GM21619 (cell line): ENCODE measurements around the gene H2BK1.

ENCODE experiments used
- ATAC-seq: cut with Tn5 transposase; IDR thresholded peaks from one replicate; pipeline ENCODE4 v1.9.1; 2021; ENCODE audit not compliant: unreplicated experiment

Gene H2BK1

GRCh38 chr7:151232917-151233701, 22.8 kb upstream of the H2BK1 start:
- peak; percentile 34 for ATAC-seq

DNA sequence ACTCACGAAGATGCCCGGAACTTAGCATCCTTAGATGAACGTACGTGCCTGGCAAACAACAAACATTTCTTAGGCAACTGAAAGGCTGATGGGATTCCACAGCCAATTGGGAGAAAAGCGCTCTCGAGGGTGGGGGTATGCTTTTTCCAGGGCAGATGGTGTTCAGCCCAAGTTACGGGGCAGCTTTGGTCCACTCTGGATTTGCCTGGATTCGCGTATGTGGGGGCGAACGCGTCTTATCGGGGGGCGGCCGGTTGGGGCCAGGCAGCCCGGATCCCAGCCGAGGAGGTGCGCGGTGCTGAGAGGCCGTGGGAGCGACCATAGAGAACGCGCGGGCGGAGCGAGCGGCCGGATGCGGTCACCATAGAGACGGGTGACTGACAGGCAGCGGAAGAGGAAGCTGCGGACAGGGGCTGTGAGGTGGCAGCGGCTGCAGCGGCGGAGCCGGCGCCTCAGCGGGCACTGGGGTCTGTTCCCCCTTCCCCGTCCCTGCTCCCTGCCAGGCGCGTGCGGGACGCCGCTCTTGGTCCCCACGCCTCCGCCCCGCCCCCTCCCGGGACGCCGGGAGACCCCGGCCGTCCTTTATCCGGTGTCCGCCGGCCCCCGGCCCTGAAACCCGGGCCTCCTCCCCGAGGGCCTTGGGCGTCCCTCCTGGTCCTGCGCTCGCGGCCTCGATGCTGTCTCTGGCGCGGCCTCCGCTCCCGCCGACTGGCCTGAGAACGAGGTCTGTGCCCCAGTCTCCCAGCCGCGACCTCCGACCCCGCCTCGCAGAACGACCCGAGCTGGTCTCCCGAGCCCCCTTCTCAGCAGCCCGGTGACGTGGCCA, 22.0 kb upstream of the H2BK1 start, which contains the start of gene CHPF2:
Gene CHPF2 (plus strand): TSS at position 393 of the 826 bp plus-strand sequence. CDS start 1,529 bp downstream, outside the sequence.
- peak; percentile 98 for ATAC-seq

DNA sequence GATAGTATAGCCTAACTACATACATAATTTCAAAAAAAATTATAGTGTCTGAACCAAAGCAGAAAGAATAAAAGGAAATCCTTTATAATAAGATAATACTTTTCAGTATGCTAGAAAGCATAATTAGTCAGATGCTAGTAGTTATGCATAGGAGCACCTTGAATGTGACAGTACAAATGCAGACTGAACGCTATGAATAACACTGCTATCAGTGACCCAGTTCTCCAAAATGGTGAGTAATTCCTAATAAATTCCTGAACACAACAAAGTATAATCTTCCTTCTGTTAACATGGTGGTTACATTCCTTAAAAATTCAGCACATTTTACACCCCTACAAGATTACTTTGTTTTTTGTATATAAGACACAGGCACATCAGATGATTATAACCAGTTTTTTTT, 20.8 kb upstream of the H2BK1 start:
- ATAC-seq: no peak

DNA sequence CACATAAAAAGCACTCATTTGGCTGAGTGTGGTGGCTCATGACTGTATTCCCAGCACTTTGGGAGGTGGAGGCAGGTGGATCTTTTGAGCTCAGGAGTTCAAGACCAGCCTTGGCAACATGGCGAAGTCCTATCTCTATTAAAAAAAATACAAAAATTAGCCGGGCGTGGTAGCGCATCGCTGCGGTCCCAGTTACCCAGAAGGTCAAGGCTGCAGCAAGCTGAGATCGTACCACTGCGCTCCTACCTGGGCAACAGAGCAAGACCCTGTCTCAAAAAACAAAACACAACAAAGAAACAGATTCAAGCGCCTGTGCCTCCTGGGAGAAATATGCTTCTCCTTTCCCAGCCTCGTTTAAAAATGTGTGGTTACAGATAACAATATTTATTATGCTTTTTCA, 19.0 kb upstream of the H2BK1 start:
- no peak for ATAC-seq

DNA sequence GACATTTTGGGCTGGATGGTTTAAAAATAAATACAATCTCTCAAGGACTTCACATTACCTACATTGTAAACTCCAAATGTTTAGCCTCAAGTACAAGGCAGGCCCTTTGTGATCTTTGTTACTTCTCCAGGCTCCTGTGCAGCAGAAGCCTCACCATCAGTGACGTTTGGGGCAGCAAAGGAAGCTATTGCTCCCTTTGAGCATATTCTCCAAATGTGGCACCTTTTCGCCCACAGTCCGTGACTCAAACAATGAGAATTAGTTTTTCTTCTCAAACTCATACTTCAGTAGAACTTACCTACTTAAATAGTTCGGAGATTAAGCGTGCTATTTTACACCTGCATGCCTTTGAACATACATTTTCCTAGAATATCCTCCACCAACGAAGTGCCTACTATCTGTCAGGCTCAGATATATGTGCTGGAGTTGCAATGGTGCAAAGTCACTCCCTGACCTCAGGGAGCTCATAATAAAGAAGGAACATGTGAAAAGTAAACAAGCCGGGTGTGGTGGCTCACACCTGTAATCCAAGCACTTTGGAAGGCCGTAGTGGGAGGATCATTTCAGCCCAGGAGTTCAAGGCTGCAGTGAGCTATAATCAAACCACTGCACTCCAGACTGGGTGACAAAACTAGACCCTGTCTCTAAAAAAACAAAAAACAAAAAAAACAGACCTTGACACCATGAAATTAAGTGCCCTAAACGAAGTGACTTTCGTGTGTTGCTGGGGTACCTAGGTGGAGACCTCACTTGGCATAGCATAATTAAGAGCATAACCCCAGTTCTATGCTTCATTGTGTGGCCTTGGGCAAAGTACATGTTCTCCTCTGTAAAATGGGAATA, 18.0 kb upstream of the H2BK1 start:
- ATAC-seq: no peak

GRCh38 chr7:151226875-151227782, 16.8 kb upstream of the H2BK1 start, which contains the start of gene ABCF2:
Gene ABCF2 (minus strand): TSS chr7:151227205. CDS start chr7:151226458, 747 bp downstream.
- ATAC-seq: peak; percentile 98

- ATAC-seq: no peak
Measured at GRCh38 chr7:151226560-151226874, 16.2 kb upstream of the H2BK1 start.

DNA sequence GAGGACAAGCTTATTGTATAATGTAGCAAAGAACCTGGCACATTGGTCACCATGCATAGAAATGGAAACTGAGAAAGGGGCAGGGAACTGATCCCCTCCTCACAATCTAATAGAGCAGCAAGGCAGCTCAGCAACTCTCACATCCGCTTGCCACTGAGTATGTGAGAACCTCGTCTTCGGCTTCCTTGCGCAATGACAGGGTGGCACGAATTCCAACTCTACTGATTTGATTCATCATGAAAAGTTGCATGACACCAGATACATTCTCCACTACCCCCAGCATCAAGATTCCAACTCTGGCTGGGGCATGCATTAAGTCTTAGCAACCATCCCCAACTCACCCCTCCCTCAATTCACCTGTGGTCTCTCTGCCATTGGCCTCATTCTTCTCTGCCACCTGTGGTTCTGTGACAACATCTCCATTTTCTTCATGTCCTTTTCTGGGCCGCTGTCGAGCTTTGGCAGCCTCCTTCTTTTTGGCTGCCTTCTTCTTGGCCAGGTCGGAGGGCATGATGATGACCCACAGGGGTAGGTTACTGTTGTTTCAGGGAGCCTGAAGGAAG, 15.7 kb upstream of the H2BK1 start:
- no peak for ATAC-seq

DNA sequence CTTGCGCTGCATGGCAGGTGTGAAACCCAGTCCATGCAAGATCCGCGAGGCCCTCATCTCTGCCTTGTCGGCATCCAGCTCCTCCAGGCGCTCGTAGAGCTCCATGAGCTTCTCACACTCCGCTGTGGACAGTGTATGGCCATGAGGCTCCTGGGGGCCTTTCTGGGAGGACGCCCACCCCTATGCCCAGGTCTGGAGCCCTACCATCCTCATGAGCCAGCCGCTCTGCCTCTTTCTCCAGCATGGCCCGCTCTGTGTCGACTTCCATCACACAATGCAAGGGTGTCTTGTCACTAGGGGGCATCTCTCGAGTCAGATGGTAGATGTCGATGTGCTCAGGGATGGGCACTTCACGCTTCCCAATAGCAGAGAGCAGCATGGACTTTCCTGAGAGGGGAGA, 13.4 kb upstream of the H2BK1 start:
- no peak for ATAC-seq

DNA sequence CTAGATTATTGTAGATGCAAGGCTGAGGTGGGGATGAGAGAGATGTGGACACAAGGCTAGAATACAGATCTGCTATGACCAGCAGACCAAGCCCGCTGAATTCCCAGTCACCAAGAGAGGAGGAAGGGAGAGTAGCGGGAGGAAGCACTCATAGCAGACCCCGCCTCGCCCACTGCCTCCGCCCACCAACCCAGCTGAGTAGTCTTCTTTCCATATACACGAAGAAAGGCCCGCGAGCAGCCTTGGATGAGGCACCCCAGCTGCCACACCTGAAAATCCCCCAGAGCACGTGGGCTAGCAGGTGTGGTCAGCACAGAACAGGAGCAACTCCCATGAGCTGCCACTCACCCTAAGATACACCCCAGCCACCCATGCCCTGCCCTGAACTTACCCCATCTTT, 7.9 kb upstream of the H2BK1 start:
- no peak for ATAC-seq

- ATAC-seq: no peak
Measured at GRCh38 chr7:151215396-151215795, 5.1 kb upstream of the H2BK1 start.

- ATAC-seq: no peak
Measured at GRCh38 chr7:151213826-151214225, 3.5 kb upstream of the H2BK1 start.

- ATAC-seq: no peak
Measured at GRCh38 chr7:151212626-151213025, 2.3 kb upstream of the H2BK1 start.

- no peak for ATAC-seq
Measured at GRCh38 chr7:151211155-151211772, 976 bp upstream of the H2BK1 start.

DNA sequence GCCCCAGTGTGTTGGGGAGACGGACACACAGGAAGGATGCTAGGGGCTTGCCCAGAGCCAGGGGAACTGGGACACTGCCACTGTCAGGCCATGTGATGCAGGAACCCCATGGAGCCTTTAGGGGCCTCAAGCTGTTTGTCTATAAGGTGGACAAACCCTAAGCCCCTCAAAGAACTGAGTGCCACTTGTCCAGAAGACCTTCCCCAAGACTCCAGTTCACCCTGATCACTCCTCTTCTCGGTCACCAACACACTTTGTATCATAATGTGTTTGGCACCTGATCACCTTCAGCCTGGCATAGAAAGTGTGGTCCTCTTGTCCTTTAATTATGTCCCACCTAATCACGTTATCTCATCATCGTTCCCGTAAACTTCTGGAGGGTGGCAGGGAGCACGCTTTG, 700 bp downstream of the H2BK1 start:
- ATAC-seq: no peak

DNA sequence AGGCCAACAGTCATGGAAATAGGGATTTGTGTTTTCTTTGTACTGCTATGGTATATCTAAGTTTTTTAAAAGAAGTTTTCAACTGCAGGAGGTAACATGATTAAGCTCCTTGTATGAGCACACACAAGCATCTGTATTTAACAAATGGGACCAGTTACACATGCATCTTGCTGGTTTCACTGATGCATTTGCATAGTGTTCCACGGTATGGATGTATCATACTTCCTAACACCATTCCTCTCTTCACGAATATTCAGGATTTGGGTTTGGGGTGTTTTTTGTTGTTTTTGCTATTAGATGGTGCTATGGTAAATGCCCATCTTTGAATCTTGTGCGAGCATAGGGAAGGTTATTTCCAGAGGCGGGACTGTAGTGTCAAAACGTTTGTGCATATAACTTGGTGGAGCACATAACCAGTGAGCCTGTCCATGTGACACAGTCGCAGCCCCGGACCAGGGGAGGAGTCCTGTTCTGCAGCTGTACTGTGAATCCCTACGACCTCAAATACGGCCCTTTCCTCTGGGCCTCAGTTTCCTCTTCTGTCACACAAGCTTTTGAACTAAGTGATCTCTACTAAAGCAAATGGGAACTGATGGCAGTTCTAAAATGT, 1.9 kb downstream of the H2BK1 start:
- ATAC-seq: no peak

- no peak for ATAC-seq
Measured at GRCh38 chr7:151207804-151208203, 2.5 kb downstream of the H2BK1 start.

GRCh38 chr7:151207315-151207714, 3.0 kb downstream of the H2BK1 start:
- no peak for ATAC-seq

- no peak for ATAC-seq
Measured at GRCh38 chr7:151206914-151207313, 3.4 kb downstream of the H2BK1 start.
